GM23248 (cell line): ENCODE results near the gene ZMIZ1.

ENCODE experiments used
- EZH2 ChIP-seq: fragments of 200-600 bp; sonication (generic); IDR thresholded peaks from 2 replicates; pipeline ENCODE4 v1.6.1; 2018; ENCODE audit warnings: antibody characterized with exemption, mild to moderate bottlenecking; ENCODE audit not compliant: insufficient read depth, poor library complexity, severe bottlenecking
- EZH2phosphoT487 ChIP-seq: fragments of 200-600 bp; sonication (generic); IDR thresholded peaks from 2 replicates; pipeline ENCODE4 v1.6.1; 2018; ENCODE audit warnings: antibody characterized with exemption, moderate library complexity, mild to moderate bottlenecking, low read depth; ENCODE audit not compliant: insufficient read depth

GRCh38 chr10:79023240-79024162, 45.3 kb upstream of the ZMIZ1 start:
- TF ChIP-seq EZH2 = no peak
- TF ChIP-seq EZH2phosphoT487 = no peak
